RWPE2 (cell line): ENCODE measurements around the gene MALL.

Experiments
- ATAC-seq: fragments of 200-7000 bp; cut with Tn5 transposase; 3 replicates; pipeline ENCODE4 v1.9.1; 2021; ENCODE audit warnings: low read depth
- DNase-seq: peaks from one replicate; pipeline ENCODE4 v3.0.0-alpha.2; 2020; ENCODE audit warnings: low spot score
- H3K27ac ChIP-seq: fragments of 450-650 bp; 2 replicates; pipeline ENCODE4 v1.5.1; 2017; ENCODE audit warnings: mild to moderate bottlenecking; ENCODE audit not compliant: poor library complexity, severe bottlenecking
- H3K27me3 ChIP-seq: fragments of 250-450 bp; sonication (Bioruptor Pico); 2 replicates; pipeline ENCODE4 v1.5.1; 2021; ENCODE audit warnings: mild to moderate bottlenecking, moderate library complexity; ENCODE audit not compliant: insufficient read depth, poor library complexity, severe bottlenecking
- H3K36me3 ChIP-seq: fragments of 250-450 bp; sonication (Bioruptor Pico); 2 replicates; pipeline ENCODE4 v1.5.1; 2020; ENCODE audit warnings: low read depth, mild to moderate bottlenecking, moderate library complexity
- H3K4me1 ChIP-seq: fragments of 250-450 bp; sonication (Bioruptor Pico); 2 replicates; pipeline ENCODE4 v1.5.1; 2021; ENCODE audit warnings: mild to moderate bottlenecking, moderate library complexity; ENCODE audit not compliant: insufficient read depth, poor library complexity, severe bottlenecking
- H3K4me3 ChIP-seq: fragments of 250-450 bp; sonication (Bioruptor Pico); 2 replicates; pipeline ENCODE4 v1.5.1; 2021; ENCODE audit warnings: mild to moderate bottlenecking, moderate library complexity; ENCODE audit not compliant: severe bottlenecking
- H3K9me3 ChIP-seq: fragments of 250-450 bp; sonication (Bioruptor Pico); 2 replicates; pipeline ENCODE4 v1.5.1; 2021; ENCODE audit warnings: mild to moderate bottlenecking, moderate library complexity; ENCODE audit not compliant: severe bottlenecking
- CTCF ChIP-seq: fragments of 450-650 bp; IDR thresholded peaks from one replicate; pipeline ENCODE4 v1.5.1; 2017; ENCODE audit warnings: mild to moderate bottlenecking, moderate library complexity; ENCODE audit not compliant: poor library complexity, severe bottlenecking

Gene MALL

GRCh38 chr2:110105183-110105582 is 10.4 kb downstream of the MALL start:
- ATAC-seq (no peak), DNase-seq (no peak)
- Histone ChIP-seq H3K36me3 (peaks cover 15% of the 10 kb centered on the region), H3K27me3 (no peaks in the 10 kb centered on the region), H3K4me3 (no peak overlapping the region), H3K9me3 (no peaks in the 10 kb centered on the region), H3K27ac (peak overlapping the region; percentile 100), H3K4me1 (peaks cover 73% of the 10 kb centered on the region)
- TF ChIP-seq CTCF, result no peak

- TF ChIP-seq CTCF, result no peak
- DNase-seq (no peak), ATAC-seq (no peak)
- Histone ChIP-seq H3K36me3 (peaks cover 13% of the 10 kb centered on the region), H3K9me3 (no peaks in the 10 kb centered on the region), H3K4me3 (no peak overlapping the region), H3K27me3 (no peaks in the 10 kb centered on the region), H3K27ac (peak overlapping the region; percentile 100), H3K4me1 (peaks cover 75% of the 10 kb centered on the region)
These were observed 11.4 kb downstream of the MALL start for GRCh38 chr2:110104025-110104771.

- H3K4me1 ChIP-seq, result peaks cover 67% of the 10 kb centered on the region
- no peak for TF ChIP-seq CTCF
- H3K27me3 ChIP-seq, result no peaks in the 10 kb centered on the region
These were observed 12.3 kb downstream of the MALL start for GRCh38 chr2:110103061-110103961.

GRCh38 chr2:110101901-110102803 is 13.5 kb downstream of the MALL start:
- DNase-seq (no peak), ATAC-seq (no peak)
- no peaks in the 10 kb centered on the region for H3K27me3 ChIP-seq
- no peak for TF ChIP-seq CTCF
- H3K9me3 ChIP-seq, result no peaks in the 10 kb centered on the region
- H3K36me3 ChIP-seq, result peaks cover 18% of the 10 kb centered on the region
- H3K4me3 ChIP-seq, result no peak overlapping the region
- H3K4me1 ChIP-seq, result peaks cover 63% of the 10 kb centered on the region
- H3K27ac ChIP-seq, result peak overlapping the region; percentile 100

More at GRCh38 chr2:110103061-110103961, 12.3 kb downstream of the MALL start:
- H3K36me3 ChIP-seq, result peaks cover 11% of the 10 kb centered on the region
- H3K9me3 ChIP-seq, result no peaks in the 10 kb centered on the region
- ATAC-seq, result no peak
- H3K4me3 ChIP-seq, result no peak overlapping the region
- no peak for DNase-seq
- peak overlapping the region; percentile 100 for H3K27ac ChIP-seq
